C4-2B (cell line): ENCODE measurements around the gene TTC21B.
A peak's percentile ranks its signal among the peaks of the same experiment; 100 is the strongest.

Experiments
- H3K27ac ChIP-seq: fragments of 450-650 bp; 2 replicates; pipeline ENCODE4 v1.5.1; 2017
- ZFX ChIP-seq: fragments of 450-650 bp; IDR thresholded peaks from 2 replicates; pipeline ENCODE4 v1.6.1; 2017
- TF ChIP-seq, protein P1 (sequence below): fragments of 450-650 bp; conservative IDR thresholded peaks from 2 replicates; pipeline ENCODE4 v1.5.1; 2017; ENCODE audit warnings: mild to moderate bottlenecking

Gene TTC21B

GRCh38 chr2:165905269-165905668 lies 48.3 kb downstream of the TTC21B start:
- no peak overlapping the region for H3K27ac ChIP-seq
- no peak for TF ChIP-seq ZFX
- TF ChIP-seq, protein P1, sequence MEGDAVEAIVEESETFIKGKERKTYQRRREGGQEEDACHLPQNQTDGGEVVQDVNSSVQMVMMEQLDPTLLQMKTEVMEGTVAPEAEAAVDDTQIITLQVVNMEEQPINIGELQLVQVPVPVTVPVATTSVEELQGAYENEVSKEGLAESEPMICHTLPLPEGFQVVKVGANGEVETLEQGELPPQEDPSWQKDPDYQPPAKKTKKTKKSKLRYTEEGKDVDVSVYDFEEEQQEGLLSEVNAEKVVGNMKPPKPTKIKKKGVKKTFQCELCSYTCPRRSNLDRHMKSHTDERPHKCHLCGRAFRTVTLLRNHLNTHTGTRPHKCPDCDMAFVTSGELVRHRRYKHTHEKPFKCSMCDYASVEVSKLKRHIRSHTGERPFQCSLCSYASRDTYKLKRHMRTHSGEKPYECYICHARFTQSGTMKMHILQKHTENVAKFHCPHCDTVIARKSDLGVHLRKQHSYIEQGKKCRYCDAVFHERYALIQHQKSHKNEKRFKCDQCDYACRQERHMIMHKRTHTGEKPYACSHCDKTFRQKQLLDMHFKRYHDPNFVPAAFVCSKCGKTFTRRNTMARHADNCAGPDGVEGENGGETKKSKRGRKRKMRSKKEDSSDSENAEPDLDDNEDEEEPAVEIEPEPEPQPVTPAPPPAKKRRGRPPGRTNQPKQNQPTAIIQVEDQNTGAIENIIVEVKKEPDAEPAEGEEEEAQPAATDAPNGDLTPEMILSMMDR = no peak

- no peak overlapping the region for H3K27ac ChIP-seq
- no peak for TF ChIP-seq ZFX
Measured at GRCh38 chr2:165904432-165904831, 49.1 kb downstream of the TTC21B start.

DNA sequence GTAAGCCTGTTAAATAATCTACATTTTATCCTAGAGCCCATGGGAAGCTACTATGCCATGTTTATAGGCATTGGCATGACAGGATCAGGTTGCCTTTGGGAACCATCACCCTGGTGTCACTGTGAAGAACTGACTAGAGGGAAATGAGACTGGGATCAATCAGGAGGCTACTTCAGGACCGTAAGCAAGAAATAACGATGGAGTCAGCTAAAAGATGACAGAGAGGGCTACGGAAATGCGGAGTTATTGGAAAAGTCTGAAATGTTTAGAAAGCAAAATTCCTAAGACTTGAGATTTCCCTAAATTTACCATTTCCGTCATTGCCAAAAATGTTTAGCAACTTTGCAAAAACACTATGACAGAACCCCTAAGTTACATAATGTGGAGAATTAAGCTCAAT lies 50.2 kb downstream of the TTC21B start:
- no peak overlapping the region for H3K27ac ChIP-seq
- TF ChIP-seq ZFX = no peak
- TF ChIP-seq, protein P1 = no peak

- no peak for TF ChIP-seq ZFX
- TF ChIP-seq, protein P1 = no peak
- H3K27ac ChIP-seq = no peak overlapping the region
Measured at GRCh38 chr2:165902934-165903333, 50.6 kb downstream of the TTC21B start.

GRCh38 chr2:165901620-165902298 lies 51.8 kb downstream of the TTC21B start:
- peak overlapping the region; percentile 38; the same call in 1 of the 2 replicates for H3K27ac ChIP-seq
- no peak for TF ChIP-seq ZFX
- TF ChIP-seq, protein P1 = no peak

DNA sequence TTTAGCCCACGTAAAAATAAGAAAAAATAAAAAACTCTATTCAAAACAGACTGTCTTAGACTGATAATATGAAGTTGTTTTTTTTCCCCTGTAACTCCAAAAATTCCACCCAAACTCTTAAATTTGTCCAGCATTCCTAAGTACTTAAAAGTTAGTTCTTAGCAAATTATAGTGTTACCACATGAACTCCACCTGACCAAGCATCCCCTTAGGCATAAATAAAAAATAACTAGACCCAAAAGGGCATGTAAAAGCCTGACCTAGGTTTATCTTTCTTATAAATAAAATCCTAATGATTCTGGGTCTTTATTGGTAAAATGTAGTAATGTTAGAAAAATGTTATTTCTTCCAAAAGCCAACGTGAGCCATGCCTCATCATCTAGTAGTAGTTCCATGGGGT lies 54.3 kb downstream of the TTC21B start:
- TF ChIP-seq, protein P1 = no peak
- TF ChIP-seq ZFX = no peak
- H3K27ac ChIP-seq = no peak overlapping the region

- no peak overlapping the region for H3K27ac ChIP-seq
- TF ChIP-seq, protein P1 = no peak
- no peak for TF ChIP-seq ZFX
Measured at GRCh38 chr2:165898381-165898780, 55.2 kb downstream of the TTC21B start.

- H3K27ac ChIP-seq = no peak overlapping the region
- TF ChIP-seq, protein P1 = no peak
- TF ChIP-seq ZFX = no peak
Measured at GRCh38 chr2:165897726-165898125, 55.9 kb downstream of the TTC21B start.
